ENCODE measurements around the gene ZSCAN4.

The ZSCAN4 gene

GRCh38 chr19:57667228-57667627, 1.5 kb upstream of the ZSCAN4 start:
- no peak overlapping the region for H2BK15ac ChIP-seq (ENCODE audit: low read depth, poor library complexity, severe bottlenecking)
- H3K14ac ChIP-seq (ENCODE audit: low read length in 2 of 2), result no peak overlapping the region
- H2AK5ac ChIP-seq (ENCODE audit: low read length, severe bottlenecking), result no peak overlapping the region
- no peak overlapping the region for H3K27ac ChIP-seq (ENCODE audit: low read length, poor library complexity, severe bottlenecking)
- 93% methylated on average over 1 of the region's 1 CpG for WGBS
- H3K27me3 ChIP-seq (ENCODE audit: control insufficient read depth in 1 of 2, insufficient read depth in 1 of 2, low read length in 2 of 2), result no peaks in the 10 kb centered on the region
- no peak overlapping the region for H3K9ac ChIP-seq (ENCODE audit: low read length)
- H3K4me1 ChIP-seq (ENCODE audit: control insufficient read depth, insufficient read depth, low read depth, low read length), result peaks cover 9% of the 10 kb centered on the region
- no peak for DNase-seq
- H2BK12ac ChIP-seq (ENCODE audit: low read length in 2 of 2), result no peak overlapping the region
- no peak overlapping the region for H3K4ac ChIP-seq (ENCODE audit: low read depth in 1 of 2, low read length in 2 of 2)
- H3K36me3 ChIP-seq (ENCODE audit: control insufficient read depth in 1 of 2, insufficient read depth in 2 of 2, low read depth in 1 of 2, low read length in 2 of 2), result no peaks in the 10 kb centered on the region
- no peak overlapping the region for H4K8ac ChIP-seq (ENCODE audit: low read length)
- no peaks in the 10 kb centered on the region for H3K79me1 ChIP-seq (replicated peaks; ENCODE audit: low read length, poor library complexity, severe bottlenecking)
- no peak overlapping the region for H2BK120ac ChIP-seq (ENCODE audit: low read depth, low read length)
- H3K4me3 ChIP-seq (ENCODE audit: insufficient read depth in 1 of 2, low read depth in 1 of 2, low read length in 2 of 2), result no peak overlapping the region
- H2BK5ac ChIP-seq (ENCODE audit: low read depth, low read length, poor library complexity, severe bottlenecking), result no peak overlapping the region
- no peak overlapping the region for H3K18ac ChIP-seq (ENCODE audit: low read depth in 1 of 2, low read length in 2 of 2)
- H3K4me2 ChIP-seq (ENCODE audit: low read length, poor library complexity, severe bottlenecking), result no peak overlapping the region
- H3K9me3 ChIP-seq (ENCODE audit: control insufficient read depth, low read length), result no peaks in the 10 kb centered on the region
- no peak overlapping the region for H3K23ac ChIP-seq (ENCODE audit: low read length in 2 of 2)
- H4K91ac ChIP-seq (ENCODE audit: low read length), result no peak overlapping the region
- H2AFZ ChIP-seq (ENCODE audit: low read depth, low read length), result no peak overlapping the region

- Histone ChIP-seq H3K27me3 (ENCODE audit: control insufficient read depth in 1 of 2, insufficient read depth in 1 of 2, low read length in 2 of 2) (no peaks in the 10 kb centered on the region), H3K9me3 (ENCODE audit: control insufficient read depth, low read length) (no peaks in the 10 kb centered on the region), H3K4me2 (ENCODE audit: low read length, poor library complexity, severe bottlenecking) (no peak overlapping the region), H4K91ac (ENCODE audit: low read length) (no peak overlapping the region), H3K4ac (ENCODE audit: low read depth in 1 of 2, low read length in 2 of 2) (no peak overlapping the region), H2BK15ac (ENCODE audit: low read depth, poor library complexity, severe bottlenecking) (no peak overlapping the region), H3K4me3 (ENCODE audit: insufficient read depth in 1 of 2, low read depth in 1 of 2, low read length in 2 of 2) (no peak overlapping the region), H4K8ac (ENCODE audit: low read length) (no peak overlapping the region), H3K36me3 (ENCODE audit: control insufficient read depth in 1 of 2, insufficient read depth in 2 of 2, low read depth in 1 of 2, low read length in 2 of 2) (no peaks in the 10 kb centered on the region), H3K23ac (ENCODE audit: low read length in 2 of 2) (no peak overlapping the region), H3K14ac (ENCODE audit: low read length in 2 of 2) (no peak overlapping the region), H2AFZ (ENCODE audit: low read depth, low read length) (no peak overlapping the region), H2BK120ac (ENCODE audit: low read depth, low read length) (no peak overlapping the region), H3K9ac (ENCODE audit: low read length) (no peak overlapping the region), H2BK12ac (ENCODE audit: low read length in 2 of 2) (no peak overlapping the region), H3K79me1 (replicated peaks; ENCODE audit: low read length, poor library complexity, severe bottlenecking) (no peaks in the 10 kb centered on the region), H2AK5ac (ENCODE audit: low read length, severe bottlenecking) (no peak overlapping the region), H2BK5ac (ENCODE audit: low read depth, low read length, poor library complexity, severe bottlenecking) (no peak overlapping the region), H3K4me1 (ENCODE audit: control insufficient read depth, insufficient read depth, low read depth, low read length) (no peaks in the 10 kb centered on the region), H3K27ac (ENCODE audit: low read length, poor library complexity, severe bottlenecking) (no peak overlapping the region), H3K18ac (ENCODE audit: low read depth in 1 of 2, low read length in 2 of 2) (no peak overlapping the region)
- no peak for DNase-seq
- 76% methylated on average over 7 of the region's 7 CpGs for whole genome bisulfite sequencing
These were observed 2.6 kb downstream of the ZSCAN4 start for GRCh38 chr19:57671124-57671895.

GRCh38 chr19:57672466-57672865, 3.7 kb downstream of the ZSCAN4 start:
- no peak overlapping the region for H2AFZ ChIP-seq (ENCODE audit: low read depth, low read length)
- no peak overlapping the region for H2AK5ac ChIP-seq (ENCODE audit: low read length, severe bottlenecking)
- DNase-seq, result no peak
- H3K4ac ChIP-seq (ENCODE audit: low read depth in 1 of 2, low read length in 2 of 2), result no peak overlapping the region
- H2BK5ac ChIP-seq (ENCODE audit: low read depth, low read length, poor library complexity, severe bottlenecking), result no peak overlapping the region
- H4K91ac ChIP-seq (ENCODE audit: low read length), result no peak overlapping the region
- H3K9me3 ChIP-seq (ENCODE audit: control insufficient read depth, low read length), result no peaks in the 10 kb centered on the region
- no peaks in the 10 kb centered on the region for H3K79me1 ChIP-seq (replicated peaks; ENCODE audit: low read length, poor library complexity, severe bottlenecking)
- no peaks in the 10 kb centered on the region for H3K27me3 ChIP-seq (ENCODE audit: control insufficient read depth in 1 of 2, insufficient read depth in 1 of 2, low read length in 2 of 2)
- no peak overlapping the region for H2BK120ac ChIP-seq (ENCODE audit: low read depth, low read length)
- no peak overlapping the region for H3K27ac ChIP-seq (ENCODE audit: low read length, poor library complexity, severe bottlenecking)
- no peak overlapping the region for H2BK15ac ChIP-seq (ENCODE audit: low read depth, poor library complexity, severe bottlenecking)
- H4K8ac ChIP-seq (ENCODE audit: low read length), result no peak overlapping the region
- H2BK12ac ChIP-seq (ENCODE audit: low read length in 2 of 2), result no peak overlapping the region
- H3K23ac ChIP-seq (ENCODE audit: low read length in 2 of 2), result no peak overlapping the region
- no peak overlapping the region for H3K14ac ChIP-seq (ENCODE audit: low read length in 2 of 2)
- WGBS, result 88% methylated on average over 4 of the region's 4 CpGs
- no peaks in the 10 kb centered on the region for H3K4me1 ChIP-seq (ENCODE audit: control insufficient read depth, insufficient read depth, low read depth, low read length)
- H3K18ac ChIP-seq (ENCODE audit: low read depth in 1 of 2, low read length in 2 of 2), result no peak overlapping the region
- no peaks in the 10 kb centered on the region for H3K36me3 ChIP-seq (ENCODE audit: control insufficient read depth in 1 of 2, insufficient read depth in 2 of 2, low read depth in 1 of 2, low read length in 2 of 2)
- H3K4me3 ChIP-seq (ENCODE audit: insufficient read depth in 1 of 2, low read depth in 1 of 2, low read length in 2 of 2), result no peak overlapping the region
- no peak overlapping the region for H3K4me2 ChIP-seq (ENCODE audit: low read length, poor library complexity, severe bottlenecking)
- H3K9ac ChIP-seq (ENCODE audit: low read length), result no peak overlapping the region

GRCh38 chr19:57675881-57676280, 7.1 kb downstream of the ZSCAN4 start:
- Histone ChIP-seq H3K36me3 (ENCODE audit: control insufficient read depth in 1 of 2, insufficient read depth in 2 of 2, low read depth in 1 of 2, low read length in 2 of 2) (no peaks in the 10 kb centered on the region), H3K4me3 (ENCODE audit: insufficient read depth in 1 of 2, low read depth in 1 of 2, low read length in 2 of 2) (peak overlapping the region in 1 of 2 experiments; percentile 23), H2BK12ac (ENCODE audit: low read length in 2 of 2) (no peak overlapping the region), H3K4me1 (ENCODE audit: control insufficient read depth, insufficient read depth, low read depth, low read length) (no peaks in the 10 kb centered on the region), H3K27me3 (ENCODE audit: control insufficient read depth in 1 of 2, insufficient read depth in 1 of 2, low read length in 2 of 2) (no peaks in the 10 kb centered on the region), H2AFZ (ENCODE audit: low read depth, low read length) (no peak overlapping the region), H3K9ac (ENCODE audit: low read length) (peak overlapping the region; percentile 22), H4K91ac (ENCODE audit: low read length) (no peak overlapping the region), H3K4me2 (ENCODE audit: low read length, poor library complexity, severe bottlenecking) (no peak overlapping the region), H3K79me1 (replicated peaks; ENCODE audit: low read length, poor library complexity, severe bottlenecking) (no peaks in the 10 kb centered on the region), H3K9me3 (ENCODE audit: control insufficient read depth, low read length) (no peaks in the 10 kb centered on the region), H3K4ac (ENCODE audit: low read depth in 1 of 2, low read length in 2 of 2) (no peak overlapping the region), H3K27ac (ENCODE audit: low read length, poor library complexity, severe bottlenecking) (no peak overlapping the region), H3K18ac (ENCODE audit: low read depth in 1 of 2, low read length in 2 of 2) (no peak overlapping the region), H3K23ac (ENCODE audit: low read length in 2 of 2) (no peak overlapping the region), H2BK5ac (ENCODE audit: low read depth, low read length, poor library complexity, severe bottlenecking) (no peak overlapping the region), H2BK120ac (ENCODE audit: low read depth, low read length) (no peak overlapping the region), H2BK15ac (ENCODE audit: low read depth, poor library complexity, severe bottlenecking) (no peak overlapping the region), H2AK5ac (ENCODE audit: low read length, severe bottlenecking) (no peak overlapping the region), H4K8ac (ENCODE audit: low read length) (no peak overlapping the region), H3K14ac (ENCODE audit: low read length in 2 of 2) (no peak overlapping the region)
- no peak for DNase-seq
- WGBS, result 90% methylated on average over 2 of the region's 2 CpGs
